GM19238 (cell line): ENCODE data around the gene DLG5.
"Not testable (repeated sequence)": the region's sequence is repeated elsewhere in the genome, so short reads cannot be mapped to it uniquely, and the experiment has no call there.

Experiments used
- DNase-seq: peaks from one replicate; pipeline ENCODE4 v3.0.0; 2011; ENCODE audit warnings: low spot score; ENCODE audit not compliant: insufficient read length

DLG5 gene

DNA sequence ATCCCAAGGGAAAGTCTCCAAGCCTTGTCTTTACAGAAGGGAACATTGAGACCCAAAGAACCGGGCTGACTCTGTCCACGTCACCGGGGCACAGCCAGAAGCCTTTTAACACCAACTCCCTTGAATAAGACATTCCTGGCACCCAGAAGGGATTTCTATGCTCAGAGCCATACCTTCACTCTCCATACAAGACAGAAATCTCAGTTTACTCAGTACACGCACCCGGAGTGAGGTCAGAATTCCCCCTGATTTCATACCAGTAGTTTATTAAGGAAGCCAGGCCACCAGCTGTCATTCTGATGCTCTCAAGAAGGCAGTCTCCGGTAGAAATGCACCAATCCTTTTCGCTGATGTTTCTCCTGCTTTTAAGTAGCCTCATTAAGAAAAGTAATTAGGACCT is 154.7 kb downstream of the DLG5 start:
- DNase-seq = no peak

DNA sequence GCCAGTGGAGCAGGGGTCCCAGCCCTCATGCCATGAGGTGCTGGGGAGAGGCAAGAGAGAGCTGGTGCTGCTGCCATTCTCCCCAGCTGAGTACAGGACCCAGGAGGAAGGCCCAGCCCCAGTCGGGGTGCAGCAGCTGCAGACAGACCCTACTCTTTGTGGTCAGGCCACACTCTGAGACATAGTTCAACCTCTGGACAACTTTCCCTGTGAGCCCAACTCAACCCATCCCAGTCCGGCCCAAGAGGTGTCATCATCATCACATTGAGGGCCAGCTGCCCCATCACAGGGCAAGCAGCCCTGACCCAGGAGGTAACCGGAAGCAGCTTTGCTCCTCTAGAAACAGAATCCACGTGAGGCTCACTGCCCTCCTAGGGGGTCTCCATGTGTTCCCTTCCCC is 155.1 kb downstream of the DLG5 start:
- no peak for DNase-seq

DNA sequence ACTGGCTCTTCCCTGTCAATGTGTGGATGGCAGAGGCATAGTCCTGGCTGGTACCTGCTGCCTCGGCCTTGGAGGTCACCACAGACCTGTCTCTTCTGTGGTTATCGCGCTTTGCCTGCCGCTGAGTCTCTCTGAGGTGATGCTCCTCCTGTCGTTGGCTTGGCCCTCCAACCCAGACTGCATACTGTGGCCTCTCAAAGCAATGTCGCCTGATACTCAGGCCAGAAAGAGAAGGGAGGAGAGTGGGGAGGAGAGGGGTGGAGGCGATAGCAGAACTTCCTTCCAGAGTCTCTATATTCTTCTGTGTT is 155.7 kb downstream of the DLG5 start:
- no peak for DNase-seq

DNA sequence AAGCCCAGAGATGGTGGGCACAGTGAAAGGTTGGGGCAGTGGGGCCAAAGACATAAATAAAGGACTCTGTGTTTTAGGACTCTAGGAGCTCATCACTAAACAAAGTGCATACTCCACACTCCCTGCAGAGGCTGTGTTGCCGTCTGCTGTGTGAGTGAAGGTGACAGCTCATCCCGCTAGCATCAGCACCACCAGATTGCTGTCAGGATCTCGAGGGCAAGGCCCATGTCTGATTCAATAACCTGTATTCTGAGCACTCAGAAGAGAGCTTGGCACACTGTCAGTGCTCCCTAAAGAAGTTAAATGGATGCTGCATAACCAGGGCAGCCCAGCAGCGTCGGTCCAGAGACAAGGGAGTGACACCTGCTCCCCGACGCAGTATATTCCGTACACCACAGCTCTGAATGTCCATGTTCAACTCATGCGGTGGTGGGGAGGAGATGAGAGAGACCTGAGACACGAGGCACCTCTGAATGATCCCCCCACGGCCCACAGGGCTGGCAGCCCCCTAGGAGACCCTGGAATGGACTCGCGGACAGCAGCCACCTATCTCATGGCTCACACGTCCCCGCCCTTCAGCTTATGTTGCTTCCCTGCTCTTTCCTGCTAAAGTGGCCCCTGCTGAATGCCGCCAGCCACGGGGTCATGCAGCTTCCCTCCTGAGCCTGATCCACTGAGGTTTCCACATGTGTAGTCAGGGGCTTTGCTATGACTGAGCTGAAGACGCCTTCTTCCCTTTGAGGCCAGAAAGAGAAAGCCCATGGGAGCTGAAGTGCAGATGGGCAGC is 156.3 kb downstream of the DLG5 start:
- DNase-seq = no peak

DNA sequence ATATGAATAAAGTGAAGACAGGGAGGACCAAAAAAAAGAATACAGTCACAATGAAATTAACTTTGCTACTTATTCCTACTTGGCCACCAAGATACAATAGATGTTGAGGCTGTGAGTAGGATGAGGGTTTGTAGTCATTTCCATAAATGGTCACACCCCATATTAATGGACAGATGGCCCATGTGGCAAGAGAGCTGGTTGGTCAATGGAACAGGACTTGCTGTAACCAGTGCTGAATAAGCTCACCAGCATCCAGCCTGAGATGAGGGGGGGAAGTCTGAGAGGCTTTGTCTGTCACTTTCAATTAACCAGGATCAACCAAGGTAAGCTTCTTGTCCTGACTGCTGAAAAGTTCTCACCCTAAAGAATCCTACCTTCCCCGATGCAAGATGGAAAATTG is 158.5 kb downstream of the DLG5 start:
- no peak for DNase-seq

DNA sequence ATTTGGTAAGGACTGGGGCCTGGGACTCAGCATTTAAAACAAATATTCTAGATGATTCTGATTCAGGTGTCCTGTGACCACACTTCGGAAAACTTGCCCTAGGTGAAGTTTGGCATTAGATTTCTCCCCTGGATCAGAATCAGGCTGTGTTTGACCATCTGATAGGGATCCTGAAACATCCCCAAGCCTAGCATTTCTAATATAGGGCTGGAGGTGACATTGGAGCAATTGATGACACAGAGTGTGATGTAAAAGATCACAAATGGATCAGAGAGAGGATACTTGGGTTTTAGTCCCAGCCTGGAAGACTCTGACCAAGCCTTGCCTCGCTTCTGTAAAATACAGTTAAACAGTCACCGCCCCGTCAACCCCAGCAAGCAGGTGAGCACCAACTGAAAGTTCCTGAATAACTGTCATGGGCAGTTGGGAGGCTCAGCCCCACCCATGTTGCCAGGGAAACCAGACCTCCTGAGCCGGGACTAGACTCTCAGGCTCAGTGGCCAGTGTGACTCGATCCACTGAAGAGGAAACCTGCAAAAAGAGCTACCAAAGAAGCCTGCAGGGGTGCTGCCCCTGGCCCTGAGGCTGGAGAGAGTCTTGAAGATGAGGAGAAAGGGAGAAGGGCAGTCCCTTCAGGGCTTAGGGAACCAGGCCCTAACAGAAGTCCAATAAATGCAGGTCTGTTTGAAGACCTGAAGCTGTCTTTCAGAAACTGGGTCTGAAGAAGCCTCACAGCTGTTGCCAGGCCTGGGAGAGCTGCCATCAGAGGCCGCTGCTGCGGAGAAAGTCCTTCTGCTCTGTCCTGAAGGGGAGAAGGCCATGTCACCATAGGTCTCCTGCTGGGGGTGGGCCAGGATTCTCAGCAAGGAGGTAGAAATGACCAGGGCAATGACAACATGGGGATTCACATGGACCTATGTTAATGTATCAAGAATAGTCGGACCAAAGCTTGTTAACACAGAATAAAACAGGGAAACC is 162.8 kb downstream of the DLG5 start:
- no peak for DNase-seq

DNA sequence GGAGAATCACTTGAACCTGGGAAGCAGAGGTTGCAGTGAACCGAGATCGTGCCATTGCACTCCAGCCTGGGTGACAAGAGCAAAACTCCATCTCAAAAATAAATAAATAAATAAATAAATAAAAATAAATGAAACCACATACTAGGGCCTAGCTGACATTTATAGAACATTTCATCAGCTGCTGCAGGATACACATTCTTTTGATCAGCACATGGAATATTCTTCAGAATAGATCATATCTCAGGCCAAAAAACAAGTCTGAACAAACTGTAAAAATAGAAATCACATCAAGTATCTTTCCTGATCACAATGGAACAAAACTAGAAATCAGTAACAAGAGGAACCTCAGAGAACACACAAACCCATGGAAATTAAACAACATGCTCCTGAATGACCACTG is 168.1 kb downstream of the DLG5 start:
- not testable (repeated sequence) for DNase-seq

DNA sequence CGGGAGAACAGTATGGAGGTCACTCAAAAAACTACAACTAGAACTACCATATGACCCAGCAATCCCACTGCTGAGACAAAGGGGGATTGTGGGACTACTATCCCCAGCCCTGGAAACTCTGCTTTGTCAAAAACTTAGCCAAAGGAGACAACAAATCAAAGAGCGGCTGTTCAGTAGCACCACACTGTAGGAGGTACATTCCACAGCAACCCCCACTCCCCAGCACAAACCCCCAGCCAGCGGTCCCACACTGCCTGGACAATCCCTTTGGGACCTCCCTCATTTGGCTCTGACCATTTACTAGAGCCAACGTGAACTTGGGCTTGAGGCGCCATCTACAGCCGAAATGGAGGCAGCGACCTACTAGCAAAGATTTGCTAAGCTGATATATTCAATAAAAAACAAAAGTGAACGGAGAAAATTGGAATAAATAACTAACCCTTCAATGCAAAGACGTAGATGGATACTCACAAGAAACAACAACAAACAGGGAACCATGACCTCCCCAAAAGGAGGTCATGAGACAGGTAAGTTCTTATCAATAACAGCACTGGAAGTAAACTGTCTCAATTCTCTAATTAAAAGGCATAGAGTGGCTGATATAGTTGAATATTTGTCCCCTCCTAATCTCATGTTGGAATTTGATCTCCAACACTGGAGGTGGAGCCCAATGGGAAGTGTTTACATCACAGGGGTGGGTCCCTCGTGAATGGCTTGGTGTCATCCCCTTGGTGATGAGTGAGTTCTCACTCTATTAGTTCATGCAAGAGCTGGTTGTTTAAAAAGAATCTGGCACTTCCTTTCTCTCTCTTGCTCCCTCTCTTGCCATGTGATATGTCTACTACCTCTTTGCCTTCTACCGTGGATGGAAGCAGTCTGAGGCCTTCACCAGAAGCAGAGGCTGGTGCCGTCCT is 170.0 kb downstream of the DLG5 start:
- DNase-seq = no peak

DNA sequence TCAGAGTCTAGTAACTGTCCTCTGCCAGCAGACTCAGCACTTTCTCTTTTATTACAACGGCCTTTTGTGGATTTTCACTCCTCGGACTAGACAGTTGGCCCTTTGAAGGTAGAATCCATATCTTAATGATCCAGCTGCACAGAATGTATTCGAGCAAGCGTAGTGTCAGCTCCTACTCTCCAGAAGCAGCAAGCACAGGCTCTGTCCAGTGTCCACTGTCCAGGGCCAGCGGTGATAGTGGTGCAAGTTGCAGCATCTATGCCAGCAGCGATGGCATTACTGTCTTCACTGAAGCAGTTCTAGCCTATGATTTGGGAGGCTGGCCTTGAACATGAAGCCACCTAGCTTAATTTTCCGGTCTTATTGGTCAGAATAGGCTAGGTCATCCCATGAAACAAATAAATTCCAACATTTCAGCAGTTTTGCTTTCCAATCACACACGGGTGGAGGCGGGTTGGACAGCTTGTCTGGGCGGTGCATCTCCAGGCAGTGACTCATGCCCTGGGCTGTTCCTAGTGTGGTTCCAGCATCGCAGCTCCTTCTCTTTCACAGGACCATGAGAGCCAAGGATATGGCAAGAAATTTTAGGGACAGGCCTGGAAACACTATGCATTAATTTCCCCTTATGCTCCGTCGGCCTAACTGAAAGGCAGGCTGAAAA is 180.4 kb downstream of the DLG5 start:
- DNase-seq = no peak

DNA sequence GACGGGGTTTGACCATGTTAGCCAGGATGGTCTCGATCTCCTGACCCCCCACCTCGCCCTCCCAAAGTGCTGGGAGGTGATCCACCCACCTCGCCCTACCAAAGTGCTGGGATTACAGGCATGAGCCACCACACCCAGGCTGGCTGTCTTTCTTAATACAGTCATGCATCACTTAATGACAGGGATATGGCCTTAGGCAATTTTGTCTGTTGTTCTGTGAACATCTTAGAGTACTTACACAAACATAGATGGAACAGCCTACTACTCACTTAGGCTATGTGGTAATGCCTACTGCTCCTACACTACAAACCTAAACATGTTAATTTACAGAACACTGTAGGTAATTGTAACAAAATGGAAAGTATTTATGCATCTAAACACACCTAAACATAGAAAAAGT is 182.3 kb downstream of the DLG5 start:
- DNase-seq = no peak

DNA sequence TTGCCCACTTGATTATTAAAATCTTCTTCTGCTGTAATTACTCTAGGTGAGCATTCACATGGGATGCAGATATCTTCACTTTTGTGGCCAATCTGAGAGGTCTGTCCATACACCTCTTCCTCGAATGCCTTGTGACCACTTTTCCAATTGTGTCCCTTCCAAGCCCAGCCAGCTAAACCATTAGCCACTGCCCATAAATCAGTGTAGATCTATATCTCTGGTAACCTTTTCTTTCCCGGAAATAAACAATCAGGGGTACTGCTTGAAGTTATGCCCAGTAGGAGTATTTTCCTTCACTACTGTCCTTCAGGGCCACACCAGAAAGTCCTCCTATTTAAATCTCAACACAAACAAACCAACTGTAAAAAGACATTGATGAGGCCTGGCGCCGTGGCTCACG is 184.4 kb downstream of the DLG5 start:
- DNase-seq = no peak

DNA sequence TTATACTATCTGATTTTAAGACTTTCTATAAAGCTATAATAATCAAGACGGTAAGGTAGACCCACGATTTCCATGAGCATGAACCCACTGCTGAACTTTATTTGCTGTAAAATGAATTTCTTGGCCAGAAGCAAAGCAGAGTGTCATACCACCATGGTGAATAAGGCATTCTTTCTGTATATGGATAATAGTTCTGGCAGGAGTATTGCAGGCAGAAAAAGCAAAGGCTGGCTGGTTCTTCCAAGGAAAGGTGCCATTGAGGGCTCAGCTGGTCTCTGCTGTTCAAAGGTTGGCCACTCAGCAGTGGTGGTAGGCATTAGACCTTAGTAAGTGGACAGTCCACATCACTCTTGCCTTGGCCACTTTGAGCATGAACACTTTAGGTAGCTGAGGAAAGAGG is 184.8 kb downstream of the DLG5 start:
- DNase-seq = no peak
